ENCODE results near the gene RPL3. TPM values are rescaled to one million over a fixed set of nuclear protein-coding genes. Genes with fewer than 3 reads are reported as not detected.
A peak's percentile ranks its signal among the peaks of the same experiment; 100 is the strongest.

Gene RPL3
- total RNA-seq, 2 donors from 2014 or later, result 2,218 to 2,701 TPM

GRCh38 chr22:39318507-39319283 is 728 bp downstream of the RPL3 start:
- Mint-ChIP-seq H3K9me3 (peaks cover 2% of the 10 kb centered on the region), H3K4me3 (peak overlapping the region; percentile 100), H3K27ac (peak overlapping the region; percentile 100), H3K36me3 (ENCODE audit: low read depth) (peaks cover 57% of the 10 kb centered on the region), H3K27me3 (ENCODE audit: insufficient read depth) (no peaks in the 10 kb centered on the region), H3K4me1 (peaks cover 30% of the 10 kb centered on the region)
- peaks cover 53% of the 10 kb centered on the region for H3K36me3 ChIP-seq (ENCODE audit: control insufficient read depth, insufficient read depth, low read length)
- TF ChIP-seq CTCF (conservative IDR thresholded peaks at IDR 0.05), result no peak
- DNase-seq, result no peak
- WGBS, 2 experiments (ENCODE audit: insufficient coverage in 1 of 2, insufficient read length in 1 of 2), result 0 to 1% methylated on average over 14 to 22 of the region's 26 CpGs
- peaks cover 3% of the 10 kb centered on the region for H3K4me1 ChIP-seq (ENCODE audit: control insufficient read depth, insufficient read depth, low read length)
- H3K4me3 ChIP-seq (ENCODE audit: low read length), result peak overlapping the region; percentile 100
- H3K9ac ChIP-seq (ENCODE audit: extremely low read depth, low read length, poor library complexity, severe bottlenecking), result peak overlapping the region; percentile 100
- H3K27ac ChIP-seq (ENCODE audit: low read depth, low read length), result peak overlapping the region; percentile 96
- H3K9me3 ChIP-seq (ENCODE audit: control insufficient read depth, low read length), result no peaks in the 10 kb centered on the region
- H3K27me3 ChIP-seq (ENCODE audit: control insufficient read depth, insufficient read depth, low read length, poor library complexity, severe bottlenecking), result no peaks in the 10 kb centered on the region

GRCh38 chr22:39317775-39318506 is 1.5 kb downstream of the RPL3 start:
- DNase-seq, result no peak
- Histone ChIP-seq H3K4me3 (ENCODE audit: low read length) (peak overlapping the region; percentile 100), H3K4me1 (ENCODE audit: control insufficient read depth, insufficient read depth, low read length) (peaks cover 3% of the 10 kb centered on the region), H3K36me3 (ENCODE audit: control insufficient read depth, insufficient read depth, low read length) (peaks cover 60% of the 10 kb centered on the region), H3K27ac (ENCODE audit: low read depth, low read length) (no peak overlapping the region), H3K27me3 (ENCODE audit: control insufficient read depth, insufficient read depth, low read length, poor library complexity, severe bottlenecking) (no peaks in the 10 kb centered on the region), H3K9me3 (ENCODE audit: control insufficient read depth, low read length) (no peaks in the 10 kb centered on the region), H3K9ac (ENCODE audit: extremely low read depth, low read length, poor library complexity, severe bottlenecking) (peak overlapping the region; percentile 100)
- peak overlapping the region; percentile 100 for H3K27ac Mint-ChIP-seq
- H3K4me3 Mint-ChIP-seq, result peak overlapping the region; percentile 100
- WGBS, 2 experiments (ENCODE audit: insufficient coverage in 1 of 2, insufficient read length in 1 of 2), result 14 to 20% methylated on average over 3 to 7 of the region's 9 CpGs
- H3K36me3 Mint-ChIP-seq (ENCODE audit: low read depth), result peaks cover 65% of the 10 kb centered on the region
- peaks cover 30% of the 10 kb centered on the region for H3K4me1 Mint-ChIP-seq
- peaks cover 2% of the 10 kb centered on the region for H3K9me3 Mint-ChIP-seq
- no peaks in the 10 kb centered on the region for H3K27me3 Mint-ChIP-seq (ENCODE audit: insufficient read depth)
- TF ChIP-seq CTCF (conservative IDR thresholded peaks at IDR 0.05), result no peak

- Mint-ChIP-seq H3K4me3 (peak overlapping the region; percentile 100), H3K27me3 (ENCODE audit: insufficient read depth) (no peaks in the 10 kb centered on the region), H3K27ac (peak overlapping the region; percentile 100), H3K36me3 (ENCODE audit: low read depth) (peaks cover 72% of the 10 kb centered on the region), H3K9me3 (peaks cover 2% of the 10 kb centered on the region), H3K4me1 (peaks cover 30% of the 10 kb centered on the region)
- peak overlapping the region; percentile 100 for H3K9ac ChIP-seq (ENCODE audit: extremely low read depth, low read length, poor library complexity, severe bottlenecking)
- WGBS, 2 experiments (ENCODE audit: insufficient coverage in 1 of 2, insufficient read length in 1 of 2), result 71 to 88% methylated on average over 7 to 9 of the region's 9 CpGs
- H3K27ac ChIP-seq (ENCODE audit: low read depth, low read length), result peak overlapping the region; percentile 16
- H3K4me1 ChIP-seq (ENCODE audit: control insufficient read depth, insufficient read depth, low read length), result peaks cover 3% of the 10 kb centered on the region
- DNase-seq, result peak; percentile 58
- peaks cover 67% of the 10 kb centered on the region for H3K36me3 ChIP-seq (ENCODE audit: control insufficient read depth, insufficient read depth, low read length)
- peak overlapping the region; percentile 100 for H3K4me3 ChIP-seq (ENCODE audit: low read length)
- TF ChIP-seq CTCF (conservative IDR thresholded peaks at IDR 0.05), result no peak
- H3K9me3 ChIP-seq (ENCODE audit: control insufficient read depth, low read length), result no peaks in the 10 kb centered on the region
- H3K27me3 ChIP-seq (ENCODE audit: control insufficient read depth, insufficient read depth, low read length, poor library complexity, severe bottlenecking), result no peaks in the 10 kb centered on the region
Measured at GRCh38 chr22:39317084-39317774, 2.2 kb downstream of the RPL3 start.

All from endodermal cell (in vitro differentiated cells).